ENCODE results near the gene MBP. TPM values are rescaled to one million over a fixed set of nuclear protein-coding genes. Genes with fewer than 3 reads are reported as not detected.

The MBP gene
- polyA plus RNA-seq, 1 donor from 2014 or later, result 3.3 TPM

GRCh38 chr18:77031662-77032061, 100.9 kb downstream of the MBP start:
- Histone ChIP-seq H3K4me2 (ENCODE audit: low read length) (no peak overlapping the region), H3K27ac (ENCODE audit: low read length) (no peak overlapping the region), H2AFZ (ENCODE audit: low read depth, low read length) (no peak overlapping the region), H3K9ac (ENCODE audit: low read length) (no peak overlapping the region), H3K4me3 (ENCODE audit: low read length) (no peak overlapping the region), H3K9me2 (ENCODE audit: insufficient read depth, low read length) (no peaks in the 10 kb centered on the region), H3K79me2 (replicated peaks; ENCODE audit: insufficient read depth, low read length) (no peaks in the 10 kb centered on the region), H3F3A (ENCODE audit: insufficient read depth, low read length, poor library complexity, severe bottlenecking) (no peaks in the 10 kb centered on the region), H3K9me3 (ENCODE audit: low read length) (no peaks in the 10 kb centered on the region), H4K20me1 (ENCODE audit: insufficient read depth) (no peaks in the 10 kb centered on the region), H3K27me3 (ENCODE audit: insufficient read depth, low read depth, low read length) (no peaks in the 10 kb centered on the region), H3K36me3 (ENCODE audit: insufficient read depth, low read length) (no peaks in the 10 kb centered on the region)
- TF ChIP-seq RAD21 (conservative IDR thresholded peaks at IDR 0.05), result no peak

- H3K4me3 ChIP-seq (ENCODE audit: low read length), result no peak overlapping the region
- H3K4me2 ChIP-seq (ENCODE audit: low read length), result no peak overlapping the region
- H3K9ac ChIP-seq (ENCODE audit: low read length), result no peak overlapping the region
These were observed 102.4 kb downstream of the MBP start for GRCh38 chr18:77030201-77030600.

GRCh38 chr18:77025831-77026363, 106.7 kb downstream of the MBP start:
- Histone ChIP-seq H3K9ac (ENCODE audit: low read length) (no peak overlapping the region), H3K27me3 (ENCODE audit: insufficient read depth, low read depth, low read length) (no peaks in the 10 kb centered on the region), H3K4me2 (ENCODE audit: low read length) (no peak overlapping the region), H2AFZ (ENCODE audit: low read depth, low read length) (no peak overlapping the region), H3K27ac (ENCODE audit: low read length) (no peak overlapping the region), H3K4me3 (ENCODE audit: low read length) (no peak overlapping the region), H4K20me1 (ENCODE audit: insufficient read depth) (no peaks in the 10 kb centered on the region), H3K36me3 (ENCODE audit: insufficient read depth, low read length) (no peaks in the 10 kb centered on the region), H3F3A (ENCODE audit: insufficient read depth, low read length, poor library complexity, severe bottlenecking) (no peaks in the 10 kb centered on the region), H3K9me2 (ENCODE audit: insufficient read depth, low read length) (no peaks in the 10 kb centered on the region), H3K9me3 (ENCODE audit: low read length) (no peaks in the 10 kb centered on the region), H3K79me2 (replicated peaks; ENCODE audit: insufficient read depth, low read length) (no peaks in the 10 kb centered on the region)
- TF ChIP-seq CTCF (IDR thresholded peaks at IDR 0.05; ENCODE audit: poor library complexity, severe bottlenecking) (no peak), RAD21 (conservative IDR thresholded peaks at IDR 0.05) (no peak)

More at GRCh38 chr18:77030201-77030600, 102.4 kb downstream of the MBP start:
- Histone ChIP-seq H3K27me3 (ENCODE audit: insufficient read depth, low read depth, low read length) (no peaks in the 10 kb centered on the region), H3K79me2 (replicated peaks; ENCODE audit: insufficient read depth, low read length) (no peaks in the 10 kb centered on the region), H3F3A (ENCODE audit: insufficient read depth, low read length, poor library complexity, severe bottlenecking) (no peaks in the 10 kb centered on the region), H3K27ac (ENCODE audit: low read length) (no peak overlapping the region), H4K20me1 (ENCODE audit: insufficient read depth) (no peaks in the 10 kb centered on the region), H3K36me3 (ENCODE audit: insufficient read depth, low read length) (no peaks in the 10 kb centered on the region), H2AFZ (ENCODE audit: low read depth, low read length) (no peak overlapping the region), H3K9me3 (ENCODE audit: low read length) (no peaks in the 10 kb centered on the region), H3K9me2 (ENCODE audit: insufficient read depth, low read length) (no peaks in the 10 kb centered on the region)
- TF ChIP-seq TAF1 (IDR thresholded peaks at IDR 0.05; ENCODE audit: low read depth) (no peak), CTCF (IDR thresholded peaks at IDR 0.05; ENCODE audit: poor library complexity, severe bottlenecking) (no peak), POLR2AphosphoS5 (IDR thresholded peaks at IDR 0.05) (no peak), RAD21 (conservative IDR thresholded peaks at IDR 0.05) (no peak), EP300 (conservative IDR thresholded peaks at IDR 0.05; ENCODE audit: poor library complexity, severe bottlenecking) (no peak)

- no peaks in the 10 kb centered on the region for H3K9me3 ChIP-seq (ENCODE audit: low read length)
- H3K9ac ChIP-seq (ENCODE audit: low read length), result no peak overlapping the region
- no peaks in the 10 kb centered on the region for H3K9me2 ChIP-seq (ENCODE audit: insufficient read depth, low read length)
- H3K27me3 ChIP-seq (ENCODE audit: insufficient read depth, low read depth, low read length), result no peaks in the 10 kb centered on the region
- H3K27ac ChIP-seq (ENCODE audit: low read length), result no peak overlapping the region
- H3K36me3 ChIP-seq (ENCODE audit: insufficient read depth, low read length), result no peaks in the 10 kb centered on the region
- no peaks in the 10 kb centered on the region for H4K20me1 ChIP-seq (ENCODE audit: insufficient read depth)
- no peaks in the 10 kb centered on the region for H3F3A ChIP-seq (ENCODE audit: insufficient read depth, low read length, poor library complexity, severe bottlenecking)
- no peak overlapping the region for H2AFZ ChIP-seq (ENCODE audit: low read depth, low read length)
- H3K4me3 ChIP-seq (ENCODE audit: low read length), result no peak overlapping the region
- H3K4me2 ChIP-seq (ENCODE audit: low read length), result no peak overlapping the region
- no peak for TF ChIP-seq RAD21 (conservative IDR thresholded peaks at IDR 0.05)
- no peak for TF ChIP-seq MXI1 (conservative IDR thresholded peaks at IDR 0.05; ENCODE audit: poor library complexity, severe bottlenecking)
- no peak for TF ChIP-seq POLR2AphosphoS5 (IDR thresholded peaks at IDR 0.05)
- TF ChIP-seq TAF1 (IDR thresholded peaks at IDR 0.05; ENCODE audit: low read depth), result no peak
- H3K79me2 ChIP-seq (replicated peaks; ENCODE audit: insufficient read depth, low read length), result no peaks in the 10 kb centered on the region
These were observed 107.5 kb downstream of the MBP start for GRCh38 chr18:77025123-77025522.

All from neural cell (in vitro differentiated cells).